Heart right ventricle (tissue), 16 donors: ENCODE results near the gene SESTD1. TPM values are rescaled to one million over a fixed set of nuclear protein-coding genes. Genes with fewer than 3 reads are reported as not detected.
A peak's percentile ranks its signal among the peaks of the same experiment; 100 is the strongest.

Source experiments
- ATAC-seq, 8 donors: fragments of 200-7000 bp; cut with Tn5 transposase; one replicate each; pipeline ENCODE4 v1.9.1; 2020; ENCODE audit warnings: mild to moderate bottlenecking in 8 of 8, moderate library complexity in 8 of 8, moderate number of reproducible peaks in 1 of 8
- DNase-seq, 2 donors: peaks; one replicate each; pipeline ENCODE4 v3.0.0-alpha.2; 2020
- H3K27ac ChIP-seq, 10 donors: fragments of 200-600 bp; sonication (generic) in 2 of 10; one replicate each; pipeline versions ENCODE4 v1.5.0 to v1.8.0; 2020 to 2022; ENCODE audit warnings: mild to moderate bottlenecking in 3 of 10
- H3K27me3 ChIP-seq, 7 donors: fragments of 200-600 bp; one replicate each; pipeline ENCODE4 v1.8.0; 2021 to 2022; ENCODE audit warnings: mild to moderate bottlenecking in 2 of 7
- H3K36me3 ChIP-seq, 9 donors: fragments of 200-600 bp; sonication (generic) in 1 of 9; one replicate each; pipeline versions ENCODE4 v1.5.0 to v1.8.0; 2020 to 2022; ENCODE audit warnings: mild to moderate bottlenecking in 2 of 9
- H3K4me1 ChIP-seq, 9 donors: fragments of 200-600 bp; sonication (generic) in 1 of 9; one replicate each; pipeline versions ENCODE4 v1.5.0 to v1.8.0; 2020 to 2022; ENCODE audit warnings: mild to moderate bottlenecking in 4 of 9
- H3K4me3 ChIP-seq, 10 donors: fragments of 200-600 bp; sonication (generic) in 2 of 10; one replicate each; pipeline versions ENCODE4 v1.5.0 to v1.8.0; 2020 to 2022; ENCODE audit warnings: mild to moderate bottlenecking in 7 of 10, moderate library complexity in 2 of 10
- H3K9me3 ChIP-seq, 11 donors: fragments of 200-600 bp in 10 of 11; sonication (generic) in 2 of 11; one replicate each; pipeline versions ENCODE4 v1.5.0 to v1.8.0; 2013 to 2022; ENCODE audit warnings: mild to moderate bottlenecking in 2 of 11, control low read depth in 1 of 11, moderate library complexity in 1 of 11
- WGBS, 2 donors: extraction: QIAGEN DNeasy Blood & Tissue Kit; methylation state at CpG; one replicate each; pipeline ENCODE4 v1.1.7; 2013; ENCODE audit warnings: inconsistent platforms in 1 of 2; 5-methylcytosine and 5-hydroxymethylcytosine counted together
- intact Hi-C, 10 donors: fragments of 100-400 bp; cut with DNase I; formaldehyde crosslinking; loops; one replicate each; pipeline versions ENCODE4 v1.11.1 to v1.14.2; 2022
- polyA plus RNA-seq, 2 donors: library from polyadenylated mRNA; stranded (reverse); fragments of 200-250 nt; gene quantifications; one replicate each; pipeline ENCODE4 v1.2.3, GENCODE V29; 2013
- total RNA-seq, 10 donors: library from RNA; stranded (reverse); fragmentation: NEBNext Ultra II Directional in 3 of 10; extraction: Animal tissue kit (Norgen Biotek cat#: 25700) in 3 of 10; gene quantifications; one replicate each; pipeline versions ENCODE4 v1.2.1 to v1.2.4, GENCODE V29; 2021 to 2023
- TF ChIP-seq, protein P1 (sequence below), 9 donors: fragments of 200-600 bp; sonication (generic) in 2 of 9; IDR thresholded peaks; one replicate each; pipeline versions ENCODE4 v1.5.0 to v1.8.0; 2021 to 2022; ENCODE audit warnings: antibody characterized with exemption in 9 of 9, mild to moderate bottlenecking in 5 of 9, moderate library complexity in 1 of 9
- donor health status: Arrhythmogenic right ventricular cardiomyopathy.
- donor health status: ischemic (EF 13 %, LVEDD 7.1; RV severe dilation, severe dysfunction).
- donor health status: healthy with polysubstance abuse.
- donor health status: DM: no; HTN: yes; CAD: no.
- donor health status: DM: no; HTN: no; CAD: no.
- donor health status: ischemic (EF 25% LVEDD 6.9; RV normal size, moderate dysfunction).
- donor health status: ischemic (EF 25% LVEDD 5.7; RV mildly dilated, moderate dysfunction).
- donor health status: healthy.
- donor health status: DM: yes; HTN: yes; CAD: no.
- donor health status: Ischemic cardiomyopathy.
- donor health status: ischemic (EF 35%, LVEDD 5.7; RV mildly dilated, moderate dysfunction).
- donor health status: nonischemic (EF 11% LVEDD 7.7; RV severe dilation, severe dysfunction).
- donor health status: DM: yes; HTN: yes; CAD: no.
- donor health status: PGD.
- donor health status: ischemic (EF 29% LVEDD 5.4; RV normal size, mild dysfunction).
- donor health status: nonischemic (EF 23%, LVEDD 6.1; RV moderate dilation, normal function).

SESTD1 gene
- total and polyA plus RNA-seq, 12 donors = 6.0 to 41.7 (median 33.5) TPM

- Histone ChIP-seq H3K36me3 (no peaks in the 10 kb centered on the region), H3K9me3 (no peaks in the 10 kb centered on the region), H3K27me3 (no peaks in the 10 kb centered on the region), H3K4me3 (no peak overlapping the region), H3K27ac (no peak overlapping the region), H3K4me1 (peaks cover 3 to 40% (median 23%) of the 10 kb centered on the region in 9 donors)
- intact Hi-C loops = no loop called here
- TF ChIP-seq, protein P1, sequence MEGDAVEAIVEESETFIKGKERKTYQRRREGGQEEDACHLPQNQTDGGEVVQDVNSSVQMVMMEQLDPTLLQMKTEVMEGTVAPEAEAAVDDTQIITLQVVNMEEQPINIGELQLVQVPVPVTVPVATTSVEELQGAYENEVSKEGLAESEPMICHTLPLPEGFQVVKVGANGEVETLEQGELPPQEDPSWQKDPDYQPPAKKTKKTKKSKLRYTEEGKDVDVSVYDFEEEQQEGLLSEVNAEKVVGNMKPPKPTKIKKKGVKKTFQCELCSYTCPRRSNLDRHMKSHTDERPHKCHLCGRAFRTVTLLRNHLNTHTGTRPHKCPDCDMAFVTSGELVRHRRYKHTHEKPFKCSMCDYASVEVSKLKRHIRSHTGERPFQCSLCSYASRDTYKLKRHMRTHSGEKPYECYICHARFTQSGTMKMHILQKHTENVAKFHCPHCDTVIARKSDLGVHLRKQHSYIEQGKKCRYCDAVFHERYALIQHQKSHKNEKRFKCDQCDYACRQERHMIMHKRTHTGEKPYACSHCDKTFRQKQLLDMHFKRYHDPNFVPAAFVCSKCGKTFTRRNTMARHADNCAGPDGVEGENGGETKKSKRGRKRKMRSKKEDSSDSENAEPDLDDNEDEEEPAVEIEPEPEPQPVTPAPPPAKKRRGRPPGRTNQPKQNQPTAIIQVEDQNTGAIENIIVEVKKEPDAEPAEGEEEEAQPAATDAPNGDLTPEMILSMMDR (IDR thresholded peaks at IDR 0.05) = no peak
- DNase-seq = no peak
- 94% methylated on average over 5 of the region's 5 CpGs for WGBS, 2 donors
- ATAC-seq = no peak
Measured at GRCh38 chr2:179233083-179233490, 31.5 kb downstream of the SESTD1 start.

GRCh38 chr2:179226961-179227259 is 37.7 kb downstream of the SESTD1 start:
- DNase-seq = no peak
- H3K27me3 ChIP-seq = no peaks in the 10 kb centered on the region
- peaks cover 0 to 52% (median 25%) of the 10 kb centered on the region in 9 donors for H3K4me1 ChIP-seq
- H3K36me3 ChIP-seq = no peaks in the 10 kb centered on the region
- peak in 1 of 8 donors; percentile 20 for ATAC-seq
- H3K27ac ChIP-seq = no peak overlapping the region
- H3K4me3 ChIP-seq = no peak overlapping the region
- intact Hi-C loops = loop anchor here in 6 of 10 donors (10.0 kb wide), 3 partner anchors 118 to 218 kb away; no protein-coding TSS in a partner anchor
- TF ChIP-seq, protein P1 (IDR thresholded peaks at IDR 0.05) = no peak
- no peaks in the 10 kb centered on the region for H3K9me3 ChIP-seq

DNA sequence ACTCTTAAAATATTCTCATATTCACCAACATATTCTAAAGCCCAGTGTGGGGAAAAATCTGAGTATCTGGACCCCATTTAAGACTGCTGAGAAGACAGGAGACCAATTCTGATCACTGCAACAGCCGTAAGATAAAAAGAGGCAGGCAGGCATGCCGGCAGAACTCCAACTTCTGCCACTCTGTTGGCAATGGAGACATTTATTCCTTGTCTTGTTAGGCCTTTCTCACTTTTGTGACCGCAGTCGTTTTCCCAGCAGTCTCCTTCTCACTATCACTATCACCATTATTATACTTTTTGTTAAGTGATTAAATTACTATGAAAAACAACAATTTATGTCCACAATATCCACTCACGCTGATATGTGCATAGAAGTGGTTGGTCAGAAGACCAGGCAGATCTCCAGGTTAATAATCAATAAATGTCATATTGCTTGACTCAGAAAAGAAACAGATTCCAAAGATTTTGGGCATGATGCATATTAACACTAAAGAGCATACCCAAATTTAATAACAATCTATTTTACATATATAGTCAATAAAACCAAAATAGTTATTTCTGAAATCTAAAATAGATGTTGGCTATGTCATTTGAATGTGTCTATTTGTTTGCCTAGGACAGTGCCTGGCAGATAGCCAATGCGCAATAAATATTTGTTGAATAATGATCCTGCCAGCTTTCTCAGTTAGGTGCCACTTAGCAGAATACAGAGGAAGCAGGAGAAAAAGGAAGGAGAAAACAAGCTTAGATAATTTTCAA is 38.2 kb downstream of the SESTD1 start:
- peak in 1 of 2 donors; percentile 26 for DNase-seq
- 62 to 74% methylated on average over 6 of the region's 6 CpGs for WGBS, 2 donors

DNA sequence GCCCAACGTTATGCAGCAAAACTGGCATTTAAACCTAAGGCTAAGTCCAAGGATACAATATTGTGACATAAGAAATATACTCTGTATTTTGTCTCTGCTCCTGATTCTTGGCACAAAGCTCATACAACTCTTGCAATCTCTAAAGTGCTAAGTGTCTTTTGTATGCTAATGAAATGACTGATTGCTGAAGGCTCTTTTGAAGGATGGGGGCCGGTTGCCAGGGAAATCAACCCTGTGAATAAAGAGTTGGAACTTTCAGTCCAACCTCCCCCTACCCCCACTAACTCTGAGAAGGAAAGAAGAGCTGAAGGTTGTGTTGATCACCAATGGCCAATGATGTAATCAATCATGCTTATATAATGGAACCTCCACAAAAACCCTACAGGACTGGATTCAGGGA is 40.3 kb downstream of the SESTD1 start:
- Histone ChIP-seq H3K9me3 (no peaks in the 10 kb centered on the region), H3K27ac (no peak overlapping the region), H3K4me1 (peaks cover 0 to 55% (median 28%) of the 10 kb centered on the region in 9 donors), H3K27me3 (no peaks in the 10 kb centered on the region), H3K4me3 (no peak overlapping the region), H3K36me3 (no peaks in the 10 kb centered on the region)
- TF ChIP-seq, protein P1 (IDR thresholded peaks at IDR 0.05) = no peak
- intact Hi-C loops = loop anchor here in 8 of 10 donors (5.0 to 10.0 kb wide), 5 partner anchors 118 to 220 kb away; no protein-coding TSS in a partner anchor
- no peak for ATAC-seq
- DNase-seq = no peak
- 38 to 60% methylated on average over 2 of the region's 2 CpGs for WGBS, 2 donors

More for the DNA sequence above, 38.2 kb downstream of the SESTD1 start:
- Histone ChIP-seq H3K36me3 (no peaks in the 10 kb centered on the region), H3K4me3 (no peak overlapping the region), H3K9me3 (no peaks in the 10 kb centered on the region), H3K27me3 (no peaks in the 10 kb centered on the region), H3K27ac (peak overlapping the region in 1 of 10 donors; percentile 11), H3K4me1 (peaks cover 0 to 52% (median 25%) of the 10 kb centered on the region in 9 donors)
- peak in 3 of 8 donors; percentile 58 to 80 (median 60) for ATAC-seq
- intact Hi-C loops = loop anchor here in 6 of 10 donors (10.0 kb wide), 3 partner anchors 118 to 218 kb away; no protein-coding TSS in a partner anchor
- TF ChIP-seq, protein P1 (IDR thresholded peaks at IDR 0.05) = no peak
